Measurements from ENCODE around the gene TRIM63. TPM values are rescaled to one million over a fixed set of nuclear protein-coding genes. Genes with fewer than 3 reads are reported as not detected.

The TRIM63 gene
- total and polyA plus RNA-seq, 9 of the 15 experiments (the other 6 are each of a cell fraction or from before 2014, with no cell fraction given), result 0.08 to 0.57 (median 0.36) TPM

DNA sequence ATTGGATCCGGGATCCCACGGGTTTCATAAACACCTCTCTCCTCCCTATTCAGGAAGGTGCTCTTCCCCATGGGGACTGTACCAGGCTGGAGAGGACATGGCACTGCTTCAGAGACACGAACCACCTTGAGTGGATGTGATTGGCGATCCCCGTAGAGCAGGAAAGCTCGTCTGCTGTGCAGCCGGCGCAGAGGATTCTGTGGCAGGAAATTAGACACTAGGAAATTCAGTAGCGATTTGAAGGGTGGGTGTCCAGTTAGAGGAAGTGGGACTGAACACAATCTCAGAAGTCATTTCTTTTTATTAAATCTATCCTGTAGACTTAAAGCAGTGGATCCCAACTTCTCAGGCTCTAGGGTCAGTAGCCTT lies 45.0 kb upstream of the TRIM63 start (continued):
- TF ChIP-seq SREBF2 (CRISPR knock-in tag; IDR thresholded peaks at IDR 0.05), result no peak
- TF ChIP-seq NR2C1 (IDR thresholded peaks at IDR 0.05), result peak; percentile 30; the same call in 1 of the 2 replicates
- no peak for TF ChIP-seq NR2C1 (tag; IDR thresholded peaks at IDR 0.05)
- TF ChIP-seq, protein P1, sequence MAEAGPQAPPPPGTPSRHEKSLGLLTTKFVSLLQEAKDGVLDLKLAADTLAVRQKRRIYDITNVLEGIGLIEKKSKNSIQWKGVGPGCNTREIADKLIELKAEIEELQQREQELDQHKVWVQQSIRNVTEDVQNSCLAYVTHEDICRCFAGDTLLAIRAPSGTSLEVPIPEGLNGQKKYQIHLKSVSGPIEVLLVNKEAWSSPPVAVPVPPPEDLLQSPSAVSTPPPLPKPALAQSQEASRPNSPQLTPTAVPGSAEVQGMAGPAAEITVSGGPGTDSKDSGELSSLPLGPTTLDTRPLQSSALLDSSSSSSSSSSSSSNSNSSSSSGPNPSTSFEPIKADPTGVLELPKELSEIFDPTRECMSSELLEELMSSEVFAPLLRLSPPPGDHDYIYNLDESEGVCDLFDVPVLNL (CRISPR knock-in tag; IDR thresholded peaks at IDR 0.05; ENCODE audit: low read depth), result 0 out of 2 replicates have a peak, but pooled peaks have one; percentile 48
- no peak for TF ChIP-seq HNRNPUL1 (IDR thresholded peaks at IDR 0.05; ENCODE audit: low read length)
- TF ChIP-seq NCOA6 (IDR thresholded peaks at IDR 0.05), result no peak
- no peak for TF ChIP-seq IFI16 (CRISPR knock-in tag; IDR thresholded peaks at IDR 0.05)
- TF ChIP-seq ZNF561 (CRISPR knock-in tag; conservative IDR thresholded peaks at IDR 0.05), result 0 out of 2 replicates have a peak, but pooled peaks have one; percentile 61
- no peak for TF ChIP-seq CEBPB (tag; IDR thresholded peaks at IDR 0.05)
- peak; percentile 25 for TF ChIP-seq BRD9 (IDR thresholded peaks at IDR 0.05; ENCODE audit: low read depth, partially characterized antibody)
- TF ChIP-seq STAG1 (CRISPR knock-in tag; IDR thresholded peaks at IDR 0.05; ENCODE audit: borderline replicate concordance), result no peak
- 0 out of 2 replicates have a peak, but pooled peaks have one; percentile 11 for TF ChIP-seq ZKSCAN8 (CRISPR knock-in tag; IDR thresholded peaks at IDR 0.05)
- TF ChIP-seq ERF (CRISPR knock-in tag; IDR thresholded peaks at IDR 0.05), result 0 out of 2 replicates have a peak, but pooled peaks have one; percentile 41
- TF ChIP-seq CREM (IDR thresholded peaks at IDR 0.05; ENCODE audit: low read depth), result peak; percentile 1; the same call in 1 of the 2 replicates
- TF ChIP-seq, protein P2, sequence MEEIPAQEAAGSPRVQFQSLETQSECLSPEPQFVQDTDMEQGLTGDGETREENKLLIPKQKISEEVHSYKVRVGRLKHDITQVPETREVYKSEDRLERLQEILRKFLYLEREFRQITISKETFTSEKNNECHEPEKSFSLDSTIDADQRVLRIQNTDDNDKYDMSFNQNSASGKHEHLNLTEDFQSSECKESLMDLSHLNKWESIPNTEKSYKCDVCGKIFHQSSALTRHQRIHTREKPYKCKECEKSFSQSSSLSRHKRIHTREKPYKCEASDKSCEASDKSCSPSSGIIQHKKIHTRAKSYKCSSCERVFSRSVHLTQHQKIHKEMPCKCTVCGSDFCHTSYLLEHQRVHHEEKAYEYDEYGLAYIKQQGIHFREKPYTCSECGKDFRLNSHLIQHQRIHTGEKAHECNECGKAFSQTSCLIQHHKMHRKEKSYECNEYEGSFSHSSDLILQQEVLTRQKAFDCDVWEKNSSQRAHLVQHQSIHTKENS (CRISPR knock-in tag; IDR thresholded peaks at IDR 0.05), result no peak
- TF ChIP-seq ZNF165 (CRISPR knock-in tag; IDR thresholded peaks at IDR 0.05; ENCODE audit: borderline replicate concordance), result 0 out of 2 replicates have a peak, but pooled peaks have one; percentile 41
- no peak; the same call in 1 of the 2 replicates for TF ChIP-seq BRD4 (IDR thresholded peaks at IDR 0.05)
